H1 (cell line): Measurements from ENCODE around the gene SDF2. TPM values are rescaled to one million over a fixed set of nuclear protein-coding genes. Genes with fewer than 3 reads are reported as not detected.

ENCODE experiments used
- ATF3 ChIP-seq: IDR thresholded peaks from 2 replicates; pipeline ENCODE4 v1.6.1; 2011; ENCODE audit warnings: low read depth, mild to moderate bottlenecking, low read length; ENCODE audit not compliant: insufficient read depth
- BCL11A ChIP-seq, 2 experiments: IDR thresholded peaks; one replicate each; pipeline ENCODE4 v1.6.1; 2011; ENCODE audit warnings: low read depth in 2 of 2, low read length in 2 of 2, mild to moderate bottlenecking in 2 of 2
- SP2 ChIP-seq: IDR thresholded peaks from 2 replicates; pipeline ENCODE4 v1.6.1; 2012; ENCODE audit warnings: mild to moderate bottlenecking, low read length, inconsistent platforms
- TAF1 ChIP-seq: IDR thresholded peaks from 2 replicates; pipeline ENCODE4 v1.6.1; 2011; ENCODE audit warnings: mild to moderate bottlenecking, low read depth, low read length
- ZNF274 ChIP-seq: IDR thresholded peaks from 2 replicates; pipeline ENCODE4 v1.7.0; 2012; ENCODE audit warnings: low read length, borderline replicate concordance; ENCODE audit errors: extremely low read depth
- polyA plus RNA-seq, 7 experiments: library from polyadenylated mRNA; depleted of rRNA in 3 of 7; stranded (reverse) in 5 of 7; unstranded in 2 of 7; fragments of >200 nt in 5 of 7; fragments of 200-250 nt in 2 of 7; gene quantifications; 1 replicate in 5 of 7; 2 replicates in 1 of 7; 4 replicates in 1 of 7; pipeline versions ENCODE4 v1.2.1 to v1.2.3, GENCODE V29; 2011 to 2013; ENCODE audit warnings: missing spikeins in 2 of 7, mixed read lengths in 2 of 7
- total RNA-seq: library from RNA; stranded (reverse); fragmentation: NEBNext Ultra II Directional; extraction: Animal tissue kit (Norgen Biotek cat#: 25700); gene quantifications from 2 replicates; pipeline ENCODE4 v1.2.1, GENCODE V29; 2021
- TF ChIP-seq, protein P1 (sequence below): fragments of 300-600 bp; sonication (generic); IDR thresholded peaks from 2 replicates; pipeline ENCODE4 v1.7.1; 2012; ENCODE audit warnings: low read length, moderate library complexity, mild to moderate bottlenecking, inconsistent platforms; ENCODE audit not compliant: insufficient replicate concordance

Gene SDF2
- total and polyA plus RNA-seq, 2 of the 8 experiments (the other 6 are each of a cell fraction or from before 2014, with no cell fraction given), result 44.8 to 65.4 TPM

- TF ChIP-seq, protein P1, sequence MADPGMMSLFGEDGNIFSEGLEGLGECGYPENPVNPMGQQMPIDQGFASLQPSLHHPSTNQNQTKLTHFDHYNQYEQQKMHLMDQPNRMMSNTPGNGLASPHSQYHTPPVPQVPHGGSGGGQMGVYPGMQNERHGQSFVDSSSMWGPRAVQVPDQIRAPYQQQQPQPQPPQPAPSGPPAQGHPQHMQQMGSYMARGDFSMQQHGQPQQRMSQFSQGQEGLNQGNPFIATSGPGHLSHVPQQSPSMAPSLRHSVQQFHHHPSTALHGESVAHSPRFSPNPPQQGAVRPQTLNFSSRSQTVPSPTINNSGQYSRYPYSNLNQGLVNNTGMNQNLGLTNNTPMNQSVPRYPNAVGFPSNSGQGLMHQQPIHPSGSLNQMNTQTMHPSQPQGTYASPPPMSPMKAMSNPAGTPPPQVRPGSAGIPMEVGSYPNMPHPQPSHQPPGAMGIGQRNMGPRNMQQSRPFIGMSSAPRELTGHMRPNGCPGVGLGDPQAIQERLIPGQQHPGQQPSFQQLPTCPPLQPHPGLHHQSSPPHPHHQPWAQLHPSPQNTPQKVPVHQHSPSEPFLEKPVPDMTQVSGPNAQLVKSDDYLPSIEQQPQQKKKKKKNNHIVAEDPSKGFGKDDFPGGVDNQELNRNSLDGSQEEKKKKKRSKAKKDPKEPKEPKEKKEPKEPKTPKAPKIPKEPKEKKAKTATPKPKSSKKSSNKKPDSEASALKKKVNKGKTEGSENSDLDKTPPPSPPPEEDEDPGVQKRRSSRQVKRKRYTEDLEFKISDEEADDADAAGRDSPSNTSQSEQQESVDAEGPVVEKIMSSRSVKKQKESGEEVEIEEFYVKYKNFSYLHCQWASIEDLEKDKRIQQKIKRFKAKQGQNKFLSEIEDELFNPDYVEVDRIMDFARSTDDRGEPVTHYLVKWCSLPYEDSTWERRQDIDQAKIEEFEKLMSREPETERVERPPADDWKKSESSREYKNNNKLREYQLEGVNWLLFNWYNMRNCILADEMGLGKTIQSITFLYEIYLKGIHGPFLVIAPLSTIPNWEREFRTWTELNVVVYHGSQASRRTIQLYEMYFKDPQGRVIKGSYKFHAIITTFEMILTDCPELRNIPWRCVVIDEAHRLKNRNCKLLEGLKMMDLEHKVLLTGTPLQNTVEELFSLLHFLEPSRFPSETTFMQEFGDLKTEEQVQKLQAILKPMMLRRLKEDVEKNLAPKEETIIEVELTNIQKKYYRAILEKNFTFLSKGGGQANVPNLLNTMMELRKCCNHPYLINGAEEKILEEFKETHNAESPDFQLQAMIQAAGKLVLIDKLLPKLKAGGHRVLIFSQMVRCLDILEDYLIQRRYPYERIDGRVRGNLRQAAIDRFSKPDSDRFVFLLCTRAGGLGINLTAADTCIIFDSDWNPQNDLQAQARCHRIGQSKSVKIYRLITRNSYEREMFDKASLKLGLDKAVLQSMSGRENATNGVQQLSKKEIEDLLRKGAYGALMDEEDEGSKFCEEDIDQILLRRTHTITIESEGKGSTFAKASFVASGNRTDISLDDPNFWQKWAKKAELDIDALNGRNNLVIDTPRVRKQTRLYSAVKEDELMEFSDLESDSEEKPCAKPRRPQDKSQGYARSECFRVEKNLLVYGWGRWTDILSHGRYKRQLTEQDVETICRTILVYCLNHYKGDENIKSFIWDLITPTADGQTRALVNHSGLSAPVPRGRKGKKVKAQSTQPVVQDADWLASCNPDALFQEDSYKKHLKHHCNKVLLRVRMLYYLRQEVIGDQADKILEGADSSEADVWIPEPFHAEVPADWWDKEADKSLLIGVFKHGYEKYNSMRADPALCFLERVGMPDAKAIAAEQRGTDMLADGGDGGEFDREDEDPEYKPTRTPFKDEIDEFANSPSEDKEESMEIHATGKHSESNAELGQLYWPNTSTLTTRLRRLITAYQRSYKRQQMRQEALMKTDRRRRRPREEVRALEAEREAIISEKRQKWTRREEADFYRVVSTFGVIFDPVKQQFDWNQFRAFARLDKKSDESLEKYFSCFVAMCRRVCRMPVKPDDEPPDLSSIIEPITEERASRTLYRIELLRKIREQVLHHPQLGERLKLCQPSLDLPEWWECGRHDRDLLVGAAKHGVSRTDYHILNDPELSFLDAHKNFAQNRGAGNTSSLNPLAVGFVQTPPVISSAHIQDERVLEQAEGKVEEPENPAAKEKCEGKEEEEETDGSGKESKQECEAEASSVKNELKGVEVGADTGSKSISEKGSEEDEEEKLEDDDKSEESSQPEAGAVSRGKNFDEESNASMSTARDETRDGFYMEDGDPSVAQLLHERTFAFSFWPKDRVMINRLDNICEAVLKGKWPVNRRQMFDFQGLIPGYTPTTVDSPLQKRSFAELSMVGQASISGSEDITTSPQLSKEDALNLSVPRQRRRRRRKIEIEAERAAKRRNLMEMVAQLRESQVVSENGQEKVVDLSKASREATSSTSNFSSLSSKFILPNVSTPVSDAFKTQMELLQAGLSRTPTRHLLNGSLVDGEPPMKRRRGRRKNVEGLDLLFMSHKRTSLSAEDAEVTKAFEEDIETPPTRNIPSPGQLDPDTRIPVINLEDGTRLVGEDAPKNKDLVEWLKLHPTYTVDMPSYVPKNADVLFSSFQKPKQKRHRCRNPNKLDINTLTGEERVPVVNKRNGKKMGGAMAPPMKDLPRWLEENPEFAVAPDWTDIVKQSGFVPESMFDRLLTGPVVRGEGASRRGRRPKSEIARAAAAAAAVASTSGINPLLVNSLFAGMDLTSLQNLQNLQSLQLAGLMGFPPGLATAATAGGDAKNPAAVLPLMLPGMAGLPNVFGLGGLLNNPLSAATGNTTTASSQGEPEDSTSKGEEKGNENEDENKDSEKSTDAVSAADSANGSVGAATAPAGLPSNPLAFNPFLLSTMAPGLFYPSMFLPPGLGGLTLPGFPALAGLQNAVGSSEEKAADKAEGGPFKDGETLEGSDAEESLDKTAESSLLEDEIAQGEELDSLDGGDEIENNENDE, result no peak
- TF ChIP-seq SP2, result no peak
- no peak for TF ChIP-seq ZNF274
- no peak for TF ChIP-seq ATF3
- TF ChIP-seq BCL11A (IDR thresholded peaks at IDR 0.05; ENCODE audit: low read depth in 2 of 2, low read length in 2 of 2), result no peak
- TF ChIP-seq TAF1, result no peak
Observed at GRCh38 chr17:28635506-28635905, 26.2 kb downstream of the SDF2 start (continued).
